K562 (cell line): ENCODE results near the gene CCDC9B. TPM values are rescaled to one million over a fixed set of nuclear protein-coding genes. Genes with fewer than 3 reads are reported as not detected.

Experiments
- ATAC-seq: fragments of 200-7000 bp; cut with Tn5 transposase; 3 replicates; pipeline ENCODE4 v1.9.1; 2020; ENCODE audit warnings: moderate library complexity
- BruUV-seq: library from RNA; stranded (reverse); fragments of 400-500 nt; replicated peaks from 2 replicates; lab custom pipeline; 2021; lab: Mats Ljungman, UMichigan
- CTCF ChIA-PET: fragments of 300-600 bp; formaldehyde crosslinking; extraction: SDS; loops from one replicate; lab custom pipeline; 2021; ENCODE audit warnings: low intra/inter-chr PET ratio; lab: Yijun Ruan, JAX
- POLR2A ChIA-PET: fragments of 300-600, 350-650 bp; sonication (Branson Sonifier 250); formaldehyde crosslinking; extraction: SDS; loops from one replicate; lab custom pipeline; 2021; ENCODE audit warnings: antibody characterized with exemption, inconsistent platforms; lab: Yijun Ruan, JAX
- DNase-seq, 4 experiments: peaks; one replicate each; pipeline versions ENCODE4 v3.0.0 to v3.0.0-alpha.2; 2011 to 2018; ENCODE audit warnings: low spot score in 3 of 4, mixed read lengths in 3 of 4; ENCODE audit errors: extremely low read depth in 1 of 4
- FAIRE-seq: peaks from 2 replicates; lab custom pipeline; 2011; peaks lifted over from hg19 to GRCh38; lab: Jason Lieb, UNC
- H2AFZ ChIP-seq: 2 replicates; pipeline ENCODE4 v1.6.0; 2011; ENCODE audit warnings: low read depth, low read length, control low read depth, inconsistent platforms
- H3K27ac ChIP-seq: fragments of 200-600 bp; 3 replicates; pipeline ENCODE4 v1.8.0; 2011; ENCODE audit warnings: low read depth, mild to moderate bottlenecking, control low read depth, inconsistent platforms, low read length, moderate library complexity, mixed read lengths; ENCODE audit errors: extremely low read depth
- H3K27me3 ChIP-seq, 2 experiments: fragments of 300-600 bp in 1 of 2; 2 replicates in 1 of 2; 3 replicates in 1 of 2; pipeline versions ENCODE4 v1.6.0 to v1.8.0; 2011; ENCODE audit warnings: inconsistent platforms in 2 of 2, low read length in 2 of 2, mild to moderate bottlenecking in 1 of 2, mixed read lengths in 1 of 2, moderate library complexity in 1 of 2; ENCODE audit not compliant: control insufficient read depth in 2 of 2, insufficient read depth in 2 of 2
- H3K36me3 ChIP-seq: fragments of 300-600 bp; 3 replicates; pipeline ENCODE4 v1.8.0; 2011; ENCODE audit warnings: mild to moderate bottlenecking, low read length, inconsistent platforms; ENCODE audit not compliant: control insufficient read depth, insufficient read depth
- H3K4me1 ChIP-seq, 2 experiments: fragments of 200-600 bp in 1 of 2; replicated peaks in 1 of 2; 2 replicates in 1 of 2; 3 replicates in 1 of 2; pipeline versions ENCODE4 v1.5.1 to v1.8.0; 2011; ENCODE audit warnings: inconsistent platforms in 2 of 2, low read length in 2 of 2, mild to moderate bottlenecking in 1 of 2, mixed read lengths in 1 of 2, moderate library complexity in 1 of 2; ENCODE audit not compliant: control insufficient read depth in 2 of 2, insufficient read depth in 2 of 2
- H3K4me2 ChIP-seq: 2 replicates; pipeline ENCODE4 v1.6.1; 2011; ENCODE audit warnings: low read length, control low read depth, inconsistent platforms, mixed read lengths; ENCODE audit not compliant: insufficient read depth
- H3K4me3 ChIP-seq: fragments of 200-600 bp; sonication (generic), shearing (Covaris generic); 2 replicates; pipeline ENCODE4 v1.5.1; 2016; ENCODE audit warnings: control low read depth, inconsistent platforms
- H3K79me2 ChIP-seq: fragments of 200-600 bp; 3 replicates; pipeline ENCODE4 v1.8.0; 2011; ENCODE audit warnings: low read length, inconsistent platforms; ENCODE audit not compliant: control insufficient read depth, insufficient read depth
- H3K9ac ChIP-seq, 2 experiments: 2 replicates each; pipeline versions ENCODE4 v1.6.0 to v1.6.1; 2011; ENCODE audit warnings: low read depth in 2 of 2, low read length in 2 of 2, control low read depth in 1 of 2, inconsistent platforms in 1 of 2, mild to moderate bottlenecking in 1 of 2, mixed read lengths in 1 of 2; ENCODE audit not compliant: insufficient read depth in 1 of 2
- H3K9me1 ChIP-seq: one replicate; pipeline ENCODE4 v1.6.0; 2011; ENCODE audit warnings: inconsistent platforms, mild to moderate bottlenecking, low read length, moderate library complexity; ENCODE audit not compliant: control insufficient read depth, insufficient read depth
- H3K9me3 ChIP-seq: replicated peaks from 2 replicates; pipeline ENCODE4 v1.5.1; 2011; ENCODE audit warnings: low read depth, low read length, inconsistent platforms; ENCODE audit not compliant: control insufficient read depth, insufficient read depth
- H4K20me1 ChIP-seq: replicated peaks from 2 replicates; pipeline ENCODE4 v1.6.1; 2011; ENCODE audit warnings: low read length, inconsistent platforms, mixed read lengths; ENCODE audit not compliant: control insufficient read depth, insufficient read depth
- BCL6 ChIP-seq: fragments of 250-450 bp; sonication (Bioruptor Pico); IDR thresholded peaks from 2 replicates; pipeline ENCODE4 v1.4.0; 2020
- BDP1 ChIP-seq: IDR thresholded peaks from 3 replicates; pipeline ENCODE4 v1.6.1; 2011; ENCODE audit not compliant: insufficient read length, insufficient read depth
- KAT7 ChIP-seq: sonication (generic); formaldehyde crosslinking; IDR thresholded peaks from 2 replicates; pipeline ENCODE4 v1.8.0; 2022; ENCODE audit warnings: missing genetic modification reagents, mild to moderate bottlenecking, borderline replicate concordance
- KDM4B ChIP-seq, 2 experiments: fragments of 450-650 bp in 1 of 2; sonication (generic) in 1 of 2; IDR thresholded peaks; 2 replicates each; pipeline ENCODE4 v1.6.1; 2016 to 2017; ENCODE audit warnings: borderline replicate concordance in 2 of 2, antibody characterized with exemption in 1 of 2, low read depth in 1 of 2, mild to moderate bottlenecking in 1 of 2
- PRMT5 ChIP-seq: sonication (generic); formaldehyde crosslinking; IDR thresholded peaks from 2 replicates; pipeline ENCODE4 v1.5.0; 2020; ENCODE audit warnings: missing genetic modification reagents
- SFPQ ChIP-seq: fragments of 200-400 bp; formaldehyde crosslinking; IDR thresholded peaks from 2 replicates; pipeline ENCODE4 v1.6.1; 2017; ENCODE audit warnings: mild to moderate bottlenecking, low read depth, low read length, moderate library complexity
- ZSCAN32 ChIP-seq: fragments of 450-650 bp; formaldehyde crosslinking; IDR thresholded peaks from 2 replicates; pipeline ENCODE4 v1.4.0; 2020; ENCODE audit warnings: mild to moderate bottlenecking, moderate library complexity
- WGBS: fragments of 100-300 bp; shearing (Covaris generic); methylation state at CpG from one replicate; pipeline ENCODE4 v1.1.6; 2016; ENCODE audit warnings: low coverage, mixed read lengths; ENCODE audit not compliant: insufficient coverage; ENCODE audit errors: missing lambda C conversion rate; 5-methylcytosine and 5-hydroxymethylcytosine counted together
- in situ Hi-C: fragments of 300-500 bp; cut with MboI; formaldehyde crosslinking; loops from 4 replicates; pipeline ENCODE4 v1.15.0; 2018; ENCODE audit warnings: inconsistent platforms, mixed read lengths
- intact Hi-C: fragments of 100-400 bp; cut with micrococcal nuclease; formaldehyde crosslinking; loops from 2 replicates; pipeline ENCODE4 v1.14.2; 2022
- polyA plus RNA-seq, 8 experiments: library from polyadenylated mRNA; depleted of rRNA in 4 of 8; stranded (reverse) in 5 of 8; unstranded in 3 of 8; fragments of >200 nt; fragmentation: Nextera tagmentation in 2 of 8; fragmentation: Illumina TruSeq in 1 of 8; extraction: Ambion mirVana in 2 of 8; extraction: Trizol in 1 of 8; gene quantifications; 2 replicates each; pipeline versions ENCODE4 v1.2.1 to v1.2.3, GENCODE V29; 2011 to 2014; ENCODE audit warnings: inconsistent platforms in 1 of 8, missing spikeins in 1 of 8
- total RNA-seq, 7 experiments: library from RNA; depleted of rRNA in 6 of 7; stranded (reverse); fragments of >200 nt in 6 of 7; fragmentation: Illumina TruSeq in 2 of 7; extraction: Trizol in 2 of 7; gene quantifications; 2 replicates each; pipeline versions ENCODE4 v1.2.1 to v1.2.3, GENCODE V29; 2011 to 2021; ENCODE audit warnings: low replicate concordance in 1 of 7
- TF ChIP-seq, protein P1 (sequence below), 2 experiments: fragments of 450-650 bp; formaldehyde crosslinking in 1 of 2; IDR thresholded peaks; 2 replicates each; pipeline versions ENCODE4 v1.4.0 to v1.6.1; 2014 to 2020; ENCODE audit warnings: mild to moderate bottlenecking in 2 of 2, borderline replicate concordance in 1 of 2, low read depth in 1 of 2

The CCDC9B gene
- total and polyA plus RNA-seq, 9 of the 15 experiments (the other 6 are each of a cell fraction or from before 2014, with no cell fraction given) = 0.01 to 0.47 (median 0.15) TPM; not detected in 1

DNA sequence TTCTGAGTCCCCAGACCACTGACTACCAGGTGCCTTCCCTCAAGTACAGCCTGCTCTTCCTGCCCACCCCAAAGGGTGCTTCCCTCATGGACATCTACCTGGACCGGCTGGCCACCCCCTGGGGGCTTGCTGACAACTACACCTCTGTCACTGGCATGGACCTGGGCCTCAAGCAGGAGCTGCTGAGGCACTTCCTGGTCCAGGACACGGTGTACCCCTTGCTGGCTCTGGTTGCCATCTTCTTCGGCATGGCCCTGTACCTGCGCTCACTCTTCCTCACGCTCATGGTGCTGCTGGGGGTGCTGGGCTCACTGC is 26.6 kb upstream of the CCDC9B start (continued):
- no peak for TF ChIP-seq SFPQ
- TF ChIP-seq, all 486 proteins: peak for 0

DNA sequence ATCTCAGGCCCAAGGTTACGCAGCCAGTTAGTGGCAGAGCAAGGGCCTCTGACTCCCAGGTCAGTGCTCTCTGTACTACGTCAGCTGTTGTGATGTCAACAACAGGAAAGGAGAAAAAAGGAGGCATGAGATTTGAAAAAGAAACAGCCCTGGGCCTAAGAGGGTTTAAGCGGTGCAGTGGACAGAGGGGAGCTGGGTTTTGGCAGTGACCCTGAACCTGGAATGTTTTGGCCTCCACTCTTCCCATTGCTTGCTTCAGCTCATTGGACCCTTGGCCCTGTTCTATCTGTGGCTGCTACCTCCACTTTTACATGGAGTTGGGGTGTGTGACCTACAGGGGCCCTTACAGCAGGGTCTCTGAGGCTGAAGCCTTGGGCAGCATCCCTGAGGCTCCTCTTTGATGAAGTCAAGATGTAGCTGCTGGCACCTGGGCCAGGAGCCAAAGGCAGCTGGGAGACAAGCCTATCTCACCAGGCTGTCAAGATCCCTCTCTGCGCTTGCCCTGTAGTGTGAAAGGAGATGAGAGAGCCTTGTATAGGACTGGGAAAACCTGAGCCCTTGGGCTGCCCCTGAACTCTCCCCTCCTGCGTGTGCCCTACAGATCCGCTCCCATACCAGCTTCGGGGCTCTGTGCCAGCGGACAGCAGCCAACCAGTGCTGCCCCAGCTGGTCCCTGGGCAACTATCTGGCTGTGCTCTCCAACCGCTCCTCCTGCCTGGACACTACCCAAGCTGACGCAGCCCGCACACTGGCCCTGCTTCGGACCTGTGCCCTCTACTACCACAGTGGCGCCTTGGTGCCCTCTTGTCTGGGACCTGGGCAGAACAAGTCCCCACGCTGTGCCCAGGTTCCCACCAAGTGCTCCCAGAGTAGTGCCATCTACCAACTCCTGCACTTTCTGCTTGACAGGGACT is 26.0 kb upstream of the CCDC9B start:
- Histone ChIP-seq H3K9me3 (no peaks in the 10 kb centered on the region), H3K9ac (peak overlapping the region in 1 of 2 experiments; percentile 43; a peak in 1 of 4 replicates), H2AFZ (no peak overlapping the region), H4K20me1 (no peaks in the 10 kb centered on the region), H3K27ac (no peak overlapping the region), H3K4me3 (no peak overlapping the region), H3K4me1 (peaks cover 9 to 47% of the 10 kb centered on the region in 2 experiments), H3K36me3 (no peaks in the 10 kb centered on the region), H3K9me1 (no peaks in the 10 kb centered on the region), H3K79me2 (no peaks in the 10 kb centered on the region), H3K4me2 (no peak overlapping the region), H3K27me3 (peaks cover 0 to 22% of the 10 kb centered on the region in 2 experiments; a peak in 3 of 5 replicates)
- no peak for FAIRE-seq
- in situ Hi-C loops = no loop called here
- no peak for DNase-seq
- no peak for ATAC-seq
- BruUV-seq = no TSS peak
- ChIA-PET POLR2A (interaction anchor here (0.6 kb wide), 3 partner anchors 13 to 50 kb away, joined by 3 to 4 read pairs (median 4); no protein-coding TSS in a partner anchor), CTCF (interaction anchor here (2.0 to 3.6 kb wide), 2 partner anchors 22 to 54 kb away, joined by 7 to 23 read pairs; no protein-coding TSS in a partner anchor)
- 39% methylated on average over 14 of the region's 14 CpGs for WGBS
- intact Hi-C loops = no loop called here
- TF ChIP-seq KAT7 (CRISPR knock-in tag) = no peak
- no peak for TF ChIP-seq PRMT5
- TF ChIP-seq, protein P1, sequence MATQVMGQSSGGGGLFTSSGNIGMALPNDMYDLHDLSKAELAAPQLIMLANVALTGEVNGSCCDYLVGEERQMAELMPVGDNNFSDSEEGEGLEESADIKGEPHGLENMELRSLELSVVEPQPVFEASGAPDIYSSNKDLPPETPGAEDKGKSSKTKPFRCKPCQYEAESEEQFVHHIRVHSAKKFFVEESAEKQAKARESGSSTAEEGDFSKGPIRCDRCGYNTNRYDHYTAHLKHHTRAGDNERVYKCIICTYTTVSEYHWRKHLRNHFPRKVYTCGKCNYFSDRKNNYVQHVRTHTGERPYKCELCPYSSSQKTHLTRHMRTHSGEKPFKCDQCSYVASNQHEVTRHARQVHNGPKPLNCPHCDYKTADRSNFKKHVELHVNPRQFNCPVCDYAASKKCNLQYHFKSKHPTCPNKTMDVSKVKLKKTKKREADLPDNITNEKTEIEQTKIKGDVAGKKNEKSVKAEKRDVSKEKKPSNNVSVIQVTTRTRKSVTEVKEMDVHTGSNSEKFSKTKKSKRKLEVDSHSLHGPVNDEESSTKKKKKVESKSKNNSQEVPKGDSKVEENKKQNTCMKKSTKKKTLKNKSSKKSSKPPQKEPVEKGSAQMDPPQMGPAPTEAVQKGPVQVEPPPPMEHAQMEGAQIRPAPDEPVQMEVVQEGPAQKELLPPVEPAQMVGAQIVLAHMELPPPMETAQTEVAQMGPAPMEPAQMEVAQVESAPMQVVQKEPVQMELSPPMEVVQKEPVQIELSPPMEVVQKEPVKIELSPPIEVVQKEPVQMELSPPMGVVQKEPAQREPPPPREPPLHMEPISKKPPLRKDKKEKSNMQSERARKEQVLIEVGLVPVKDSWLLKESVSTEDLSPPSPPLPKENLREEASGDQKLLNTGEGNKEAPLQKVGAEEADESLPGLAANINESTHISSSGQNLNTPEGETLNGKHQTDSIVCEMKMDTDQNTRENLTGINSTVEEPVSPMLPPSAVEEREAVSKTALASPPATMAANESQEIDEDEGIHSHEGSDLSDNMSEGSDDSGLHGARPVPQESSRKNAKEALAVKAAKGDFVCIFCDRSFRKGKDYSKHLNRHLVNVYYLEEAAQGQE (IDR thresholded peaks at IDR 0.05; ENCODE audit: borderline replicate concordance) = no peak
- TF ChIP-seq, protein P1 (CRISPR knock-in tag; IDR thresholded peaks at IDR 0.05; ENCODE audit: low read depth) = no peak
- TF ChIP-seq BCL6 (CRISPR knock-in tag) = no peak
- no peak for TF ChIP-seq KDM4B (IDR thresholded peaks at IDR 0.05; ENCODE audit: borderline replicate concordance in 2 of 2, low read depth in 1 of 2)
- no peak for TF ChIP-seq BDP1
- TF ChIP-seq ZSCAN32 (CRISPR knock-in tag) = no peak
